ENCODE data around the gene PDE9A. TPM values are rescaled to one million over a fixed set of nuclear protein-coding genes. Genes with fewer than 3 reads are reported as not detected.

Gene PDE9A
- total and polyA plus RNA-seq, 2 experiments from 2014 or later, result 26.5 to 31.1 TPM

DNA sequence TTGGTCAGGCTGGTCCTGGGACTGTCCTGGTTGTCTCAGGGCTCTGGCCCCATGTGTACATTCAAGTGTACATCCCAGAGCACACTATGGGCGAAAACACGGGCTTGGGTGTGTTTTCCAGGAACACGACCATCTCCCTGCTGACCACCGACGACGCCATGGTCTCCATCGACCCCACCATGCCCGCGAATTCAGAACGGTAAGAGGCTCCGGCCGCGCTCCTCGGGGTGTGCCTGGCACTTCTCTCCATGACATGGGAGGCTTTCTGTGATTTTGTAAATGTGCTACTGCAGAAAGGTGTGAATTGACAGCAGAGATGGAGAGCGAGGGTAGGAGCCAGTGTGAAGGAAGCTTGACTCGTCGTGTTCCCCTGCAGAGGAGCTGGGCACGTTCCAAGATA, 34.4 kb downstream of the PDE9A start:
- no peak overlapping the region for H3K27ac ChIP-seq (ENCODE audit: low read depth)
- H3K27me3 ChIP-seq (ENCODE audit: insufficient read depth), result no peaks in the 10 kb centered on the region
- H4K20me1 ChIP-seq (replicated peaks; ENCODE audit: insufficient read depth), result no peaks in the 10 kb centered on the region
- H3K4me3 Mint-ChIP-seq, result no peak overlapping the region
- no peaks in the 10 kb centered on the region for H3K4me1 ChIP-seq (ENCODE audit: insufficient read depth)
- TF ChIP-seq EZH2 (IDR thresholded peaks at IDR 0.05; ENCODE audit: low read depth, unreplicated experiment) (no peak), ETS1 (IDR thresholded peaks at IDR 0.05) (no peak)
- no peak overlapping the region for H3K27ac Mint-ChIP-seq
- peaks cover 10% of the 10 kb centered on the region for H3K27me3 Mint-ChIP-seq (ENCODE audit: insufficient read depth, low read depth, poor library complexity)
- ATAC-seq (no peak), DNase-seq (ENCODE audit: low spot score) (no peak)
- no peak overlapping the region for H2AFZ ChIP-seq
- no peak overlapping the region for H3K4me2 ChIP-seq
- no peak overlapping the region for H3K4me3 ChIP-seq
- H3K36me3 Mint-ChIP-seq (ENCODE audit: low read depth), result peaks cover 20% of the 10 kb centered on the region
- H3K9me2 ChIP-seq (ENCODE audit: insufficient read depth), result peaks cover 9% of the 10 kb centered on the region
- no peaks in the 10 kb centered on the region for H3F3A ChIP-seq (replicated peaks; ENCODE audit: low read depth)
- 0 out of 2 replicates have a peak, but pooled peaks cover 4% of the 10 kb centered on the region for H3K36me3 ChIP-seq (ENCODE audit: insufficient read depth)
- no peaks in the 10 kb centered on the region for H3K9me3 Mint-ChIP-seq
- H3K79me2 ChIP-seq (replicated peaks; ENCODE audit: insufficient read depth), result no peaks in the 10 kb centered on the region
- no peaks in the 10 kb centered on the region for H3K4me1 Mint-ChIP-seq

DNA sequence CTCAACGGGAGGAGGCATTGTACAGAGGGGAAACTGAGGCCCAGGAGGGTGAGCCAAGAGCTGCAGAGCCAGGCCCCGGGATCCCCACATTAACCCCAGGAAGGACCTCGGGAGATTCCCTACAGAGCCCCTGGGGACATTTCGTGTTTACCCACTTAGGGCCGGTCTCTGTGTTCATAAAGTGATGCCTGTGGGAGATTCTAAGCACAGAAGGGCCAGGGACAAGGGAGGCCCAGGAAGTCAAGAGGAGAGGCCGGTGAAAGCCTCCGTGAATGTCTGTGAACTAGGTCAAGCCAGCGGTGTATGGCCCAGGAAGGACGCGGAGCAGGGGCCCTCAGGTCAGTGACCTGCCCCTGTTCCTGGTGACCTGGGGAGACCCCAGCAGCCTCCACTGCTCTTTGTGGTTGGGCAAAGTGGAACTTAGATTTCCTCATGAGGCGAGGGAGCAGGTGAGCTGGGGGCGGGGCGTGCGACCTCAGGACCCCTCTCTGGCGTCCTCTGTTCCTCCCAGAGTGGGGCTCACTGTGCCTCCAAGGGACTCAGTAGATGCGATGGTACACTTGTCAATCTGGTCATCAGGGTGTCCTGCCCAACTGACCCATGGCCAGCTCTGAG, 34.9 kb downstream of the PDE9A start:
- no peaks in the 10 kb centered on the region for H3K4me1 ChIP-seq (ENCODE audit: insufficient read depth)
- Mint-ChIP-seq H3K27me3 (ENCODE audit: insufficient read depth, low read depth, poor library complexity) (peaks cover 10% of the 10 kb centered on the region), H3K9me3 (no peaks in the 10 kb centered on the region), H3K36me3 (ENCODE audit: low read depth) (peaks cover 20% of the 10 kb centered on the region), H3K27ac (no peak overlapping the region), H3K4me3 (no peak overlapping the region), H3K4me1 (no peaks in the 10 kb centered on the region)
- H4K20me1 ChIP-seq (replicated peaks; ENCODE audit: insufficient read depth), result no peaks in the 10 kb centered on the region
- no peak overlapping the region for H3K4me2 ChIP-seq
- H3F3A ChIP-seq (replicated peaks; ENCODE audit: low read depth), result no peaks in the 10 kb centered on the region
- no peaks in the 10 kb centered on the region for H3K27me3 ChIP-seq (ENCODE audit: insufficient read depth)
- ATAC-seq (no peak), DNase-seq (ENCODE audit: low spot score) (no peak)
- 0 out of 2 replicates have a peak, but pooled peaks cover 4% of the 10 kb centered on the region for H3K36me3 ChIP-seq (ENCODE audit: insufficient read depth)
- peaks cover 9% of the 10 kb centered on the region for H3K9me2 ChIP-seq (ENCODE audit: insufficient read depth)
- H3K27ac ChIP-seq (ENCODE audit: low read depth), result no peak overlapping the region
- no peaks in the 10 kb centered on the region for H3K79me2 ChIP-seq (replicated peaks; ENCODE audit: insufficient read depth)
- H3K4me3 ChIP-seq, result no peak overlapping the region
- H2AFZ ChIP-seq, result no peak overlapping the region
- TF ChIP-seq STAT1 (IDR thresholded peaks at IDR 0.05; ENCODE audit: unreplicated experiment) (no peak), JUNB (IDR thresholded peaks at IDR 0.05; ENCODE audit: unreplicated experiment) (no peak), ETS1 (IDR thresholded peaks at IDR 0.05) (no peak), EZH2phosphoT487 (IDR thresholded peaks at IDR 0.05; ENCODE audit: unreplicated experiment) (no peak), ZNF331 (CRISPR knock-in tag; IDR thresholded peaks at IDR 0.05; ENCODE audit: low read depth) (no peak), ZNF114 (CRISPR knock-in tag; IDR thresholded peaks at IDR 0.05) (no peak)
- TF ChIP-seq, protein P1, sequence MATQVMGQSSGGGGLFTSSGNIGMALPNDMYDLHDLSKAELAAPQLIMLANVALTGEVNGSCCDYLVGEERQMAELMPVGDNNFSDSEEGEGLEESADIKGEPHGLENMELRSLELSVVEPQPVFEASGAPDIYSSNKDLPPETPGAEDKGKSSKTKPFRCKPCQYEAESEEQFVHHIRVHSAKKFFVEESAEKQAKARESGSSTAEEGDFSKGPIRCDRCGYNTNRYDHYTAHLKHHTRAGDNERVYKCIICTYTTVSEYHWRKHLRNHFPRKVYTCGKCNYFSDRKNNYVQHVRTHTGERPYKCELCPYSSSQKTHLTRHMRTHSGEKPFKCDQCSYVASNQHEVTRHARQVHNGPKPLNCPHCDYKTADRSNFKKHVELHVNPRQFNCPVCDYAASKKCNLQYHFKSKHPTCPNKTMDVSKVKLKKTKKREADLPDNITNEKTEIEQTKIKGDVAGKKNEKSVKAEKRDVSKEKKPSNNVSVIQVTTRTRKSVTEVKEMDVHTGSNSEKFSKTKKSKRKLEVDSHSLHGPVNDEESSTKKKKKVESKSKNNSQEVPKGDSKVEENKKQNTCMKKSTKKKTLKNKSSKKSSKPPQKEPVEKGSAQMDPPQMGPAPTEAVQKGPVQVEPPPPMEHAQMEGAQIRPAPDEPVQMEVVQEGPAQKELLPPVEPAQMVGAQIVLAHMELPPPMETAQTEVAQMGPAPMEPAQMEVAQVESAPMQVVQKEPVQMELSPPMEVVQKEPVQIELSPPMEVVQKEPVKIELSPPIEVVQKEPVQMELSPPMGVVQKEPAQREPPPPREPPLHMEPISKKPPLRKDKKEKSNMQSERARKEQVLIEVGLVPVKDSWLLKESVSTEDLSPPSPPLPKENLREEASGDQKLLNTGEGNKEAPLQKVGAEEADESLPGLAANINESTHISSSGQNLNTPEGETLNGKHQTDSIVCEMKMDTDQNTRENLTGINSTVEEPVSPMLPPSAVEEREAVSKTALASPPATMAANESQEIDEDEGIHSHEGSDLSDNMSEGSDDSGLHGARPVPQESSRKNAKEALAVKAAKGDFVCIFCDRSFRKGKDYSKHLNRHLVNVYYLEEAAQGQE (IDR thresholded peaks at IDR 0.05; ENCODE audit: unreplicated experiment), result no peak
- TF ChIP-seq, protein P2, sequence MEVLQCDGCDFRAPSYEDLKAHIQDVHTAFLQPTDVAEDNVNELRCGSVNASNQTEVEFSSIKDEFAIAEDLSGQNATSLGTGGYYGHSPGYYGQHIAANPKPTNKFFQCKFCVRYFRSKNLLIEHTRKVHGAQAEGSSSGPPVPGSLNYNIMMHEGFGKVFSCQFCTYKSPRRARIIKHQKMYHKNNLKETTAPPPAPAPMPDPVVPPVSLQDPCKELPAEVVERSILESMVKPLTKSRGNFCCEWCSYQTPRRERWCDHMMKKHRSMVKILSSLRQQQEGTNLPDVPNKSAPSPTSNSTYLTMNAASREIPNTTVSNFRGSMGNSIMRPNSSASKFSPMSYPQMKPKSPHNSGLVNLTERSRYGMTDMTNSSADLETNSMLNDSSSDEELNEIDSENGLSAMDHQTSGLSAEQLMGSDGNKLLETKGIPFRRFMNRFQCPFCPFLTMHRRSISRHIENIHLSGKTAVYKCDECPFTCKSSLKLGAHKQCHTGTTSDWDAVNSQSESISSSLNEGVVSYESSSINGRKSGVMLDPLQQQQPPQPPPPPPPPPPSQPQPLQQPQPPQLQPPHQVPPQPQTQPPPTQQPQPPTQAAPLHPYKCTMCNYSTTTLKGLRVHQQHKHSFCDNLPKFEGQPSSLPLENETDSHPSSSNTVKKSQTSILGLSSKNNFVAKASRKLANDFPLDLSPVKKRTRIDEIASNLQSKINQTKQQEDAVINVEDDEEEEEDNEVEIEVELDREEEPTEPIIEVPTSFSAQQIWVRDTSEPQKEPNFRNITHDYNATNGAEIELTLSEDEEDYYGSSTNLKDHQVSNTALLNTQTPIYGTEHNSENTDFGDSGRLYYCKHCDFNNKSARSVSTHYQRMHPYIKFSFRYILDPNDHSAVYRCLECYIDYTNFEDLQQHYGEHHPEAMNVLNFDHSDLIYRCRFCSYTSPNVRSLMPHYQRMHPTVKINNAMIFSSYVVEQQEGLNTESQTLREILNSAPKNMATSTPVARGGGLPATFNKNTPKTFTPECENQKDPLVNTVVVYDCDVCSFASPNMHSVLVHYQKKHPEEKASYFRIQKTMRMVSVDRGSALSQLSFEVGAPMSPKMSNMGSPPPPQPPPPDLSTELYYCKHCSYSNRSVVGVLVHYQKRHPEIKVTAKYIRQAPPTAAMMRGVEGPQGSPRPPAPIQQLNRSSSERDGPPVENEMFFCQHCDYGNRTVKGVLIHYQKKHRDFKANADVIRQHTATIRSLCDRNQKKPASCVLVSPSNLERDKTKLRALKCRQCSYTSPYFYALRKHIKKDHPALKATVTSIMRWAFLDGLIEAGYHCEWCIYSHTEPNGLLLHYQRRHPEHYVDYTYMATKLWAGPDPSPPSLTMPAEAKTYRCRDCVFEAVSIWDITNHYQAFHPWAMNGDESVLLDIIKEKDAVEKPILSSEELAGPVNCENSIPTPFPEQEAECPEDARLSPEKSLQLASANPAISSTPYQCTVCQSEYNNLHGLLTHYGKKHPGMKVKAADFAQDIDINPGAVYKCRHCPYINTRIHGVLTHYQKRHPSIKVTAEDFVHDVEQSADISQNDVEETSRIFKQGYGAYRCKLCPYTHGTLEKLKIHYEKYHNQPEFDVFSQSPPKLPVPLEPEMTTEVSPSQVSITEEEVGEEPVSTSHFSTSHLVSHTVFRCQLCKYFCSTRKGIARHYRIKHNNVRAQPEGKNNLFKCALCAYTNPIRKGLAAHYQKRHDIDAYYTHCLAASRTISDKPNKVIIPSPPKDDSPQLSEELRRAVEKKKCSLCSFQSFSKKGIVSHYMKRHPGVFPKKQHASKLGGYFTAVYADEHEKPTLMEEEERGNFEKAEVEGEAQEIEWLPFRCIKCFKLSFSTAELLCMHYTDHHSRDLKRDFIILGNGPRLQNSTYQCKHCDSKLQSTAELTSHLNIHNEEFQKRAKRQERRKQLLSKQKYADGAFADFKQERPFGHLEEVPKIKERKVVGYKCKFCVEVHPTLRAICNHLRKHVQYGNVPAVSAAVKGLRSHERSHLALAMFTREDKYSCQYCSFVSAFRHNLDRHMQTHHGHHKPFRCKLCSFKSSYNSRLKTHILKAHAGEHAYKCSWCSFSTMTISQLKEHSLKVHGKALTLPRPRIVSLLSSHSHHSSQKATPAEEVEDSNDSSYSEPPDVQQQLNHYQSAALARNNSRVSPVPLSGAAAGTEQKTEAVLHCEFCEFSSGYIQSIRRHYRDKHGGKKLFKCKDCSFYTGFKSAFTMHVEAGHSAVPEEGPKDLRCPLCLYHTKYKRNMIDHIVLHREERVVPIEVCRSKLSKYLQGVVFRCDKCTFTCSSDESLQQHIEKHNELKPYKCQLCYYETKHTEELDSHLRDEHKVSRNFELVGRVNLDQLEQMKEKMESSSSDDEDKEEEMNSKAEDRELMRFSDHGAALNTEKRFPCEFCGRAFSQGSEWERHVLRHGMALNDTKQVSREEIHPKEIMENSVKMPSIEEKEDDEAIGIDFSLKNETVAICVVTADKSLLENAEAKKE (CRISPR knock-in tag; IDR thresholded peaks at IDR 0.05), result no peak
